IMR-90 (cell line): ENCODE data around the gene TSEN34. TPM values are rescaled to one million over a fixed set of nuclear protein-coding genes. Genes with fewer than 3 reads are reported as not detected.

Experiments used
- ATAC-seq: fragments of 200-7000 bp; cut with Tn5 transposase; 2 replicates; pipeline ENCODE4 v1.9.1; 2020; ENCODE audit warnings: low read depth, mild to moderate bottlenecking, moderate library complexity
- BruUV-seq: library from RNA; stranded (reverse); fragments of 400-500 nt; replicated peaks from 2 replicates; lab custom pipeline; 2021; lab: Mats Ljungman, UMichigan
- CTCF ChIA-PET: fragments of 300-600 bp; formaldehyde crosslinking; extraction: SDS; loops from one replicate; lab custom pipeline; 2021; ENCODE audit warnings: antibody characterized with exemption; lab: Yijun Ruan, JAX
- POLR2A ChIA-PET: fragments of 300-600 bp; sonication (Branson Sonifier 250); formaldehyde crosslinking; loops from one replicate; lab custom pipeline; 2022; ENCODE audit warnings: antibody characterized with exemption; ENCODE audit not compliant: unreplicated experiment; lab: Charles Lee
- DNase-seq: peaks from one replicate; pipeline ENCODE4 v3.0.0; 2013
- H2AFZ ChIP-seq: replicated peaks from 2 replicates; pipeline ENCODE3; 2013; ENCODE audit warnings: low read length, mild to moderate bottlenecking; ENCODE audit not compliant: poor library complexity
- H2AK5ac ChIP-seq: 2 replicates; pipeline ENCODE4 v1.6.1; 2013; ENCODE audit warnings: low read depth, low read length, inconsistent platforms
- H2AK9ac ChIP-seq: replicated peaks from 2 replicates; pipeline ENCODE3; 2013; ENCODE audit warnings: mild to moderate bottlenecking, low read depth, low read length, moderate library complexity; ENCODE audit not compliant: poor library complexity
- H2BK120ac ChIP-seq: 2 replicates; pipeline ENCODE4 v1.6.1; 2013; ENCODE audit warnings: low read depth, low read length, inconsistent platforms
- H2BK15ac ChIP-seq: 3 replicates; pipeline ENCODE4 v1.6.1; 2013; ENCODE audit warnings: low read depth, low read length, inconsistent platforms
- H2BK20ac ChIP-seq: 2 replicates; pipeline ENCODE4 v1.6.1; 2013; ENCODE audit warnings: low read depth, mild to moderate bottlenecking, inconsistent platforms, low read length, moderate library complexity
- H2BK5ac ChIP-seq: 2 replicates; pipeline ENCODE4 v1.6.1; 2013; ENCODE audit warnings: mild to moderate bottlenecking, low read depth, low read length, inconsistent platforms; ENCODE audit not compliant: poor library complexity, severe bottlenecking
- H3K14ac ChIP-seq: replicated peaks from 2 replicates; pipeline ENCODE4 v1.6.1; 2013; ENCODE audit warnings: low read depth, low read length, inconsistent platforms
- H3K18ac ChIP-seq: 2 replicates; pipeline ENCODE4 v1.6.1; 2013; ENCODE audit warnings: low read depth, low read length, control low read depth
- H3K23ac ChIP-seq: 2 replicates; pipeline ENCODE4 v1.6.1; 2013; ENCODE audit warnings: low read depth, low read length, inconsistent platforms
- H3K27ac ChIP-seq: 2 replicates; pipeline ENCODE4 v1.5.1; 2013; ENCODE audit warnings: mild to moderate bottlenecking, control low read depth, low read length; ENCODE audit not compliant: insufficient read depth
- H3K27me3 ChIP-seq: 2 replicates; pipeline ENCODE4 v1.6.1; 2013; ENCODE audit warnings: low read length; ENCODE audit not compliant: control insufficient read depth, insufficient read depth
- H3K36me3 ChIP-seq: 2 replicates; pipeline ENCODE4 v1.6.1; 2013; ENCODE audit warnings: low read length, mixed read lengths; ENCODE audit not compliant: control insufficient read depth, insufficient read depth
- H3K4ac ChIP-seq: 2 replicates; pipeline ENCODE4 v1.6.1; 2013; ENCODE audit warnings: low read depth, low read length, inconsistent platforms
- H3K4me1 ChIP-seq: 2 replicates; pipeline ENCODE4 v1.6.1; 2013; ENCODE audit warnings: low read length, mixed read lengths; ENCODE audit not compliant: control insufficient read depth, insufficient read depth
- H3K4me2 ChIP-seq: 2 replicates; pipeline ENCODE4 v1.6.1; 2013; ENCODE audit warnings: low read depth, mild to moderate bottlenecking, control low read depth, low read length, moderate library complexity
- H3K4me3 ChIP-seq: 2 replicates; pipeline ENCODE4 v1.5.1; 2013; ENCODE audit warnings: low read depth, mild to moderate bottlenecking, control low read depth, low read length, moderate library complexity; ENCODE audit not compliant: insufficient read depth
- H3K56ac ChIP-seq: 2 replicates; pipeline ENCODE4 v1.6.1; 2013; ENCODE audit warnings: low read length, inconsistent platforms; ENCODE audit not compliant: insufficient read depth; ENCODE audit errors: extremely low read depth
- H3K79me1 ChIP-seq, 2 experiments: 2 replicates each; pipeline ENCODE4 v1.6.1; 2013; ENCODE audit warnings: low read length in 2 of 2, inconsistent platforms in 1 of 2, low read depth in 1 of 2
- H3K9ac ChIP-seq: 2 replicates; pipeline ENCODE4 v1.6.1; 2013; ENCODE audit warnings: low read depth, low read length, control low read depth
- H3K9me1 ChIP-seq: 2 replicates; pipeline ENCODE4 v1.6.1; 2013; ENCODE audit warnings: low read length, inconsistent platforms; ENCODE audit not compliant: insufficient read depth
- H3K9me3 ChIP-seq: 2 replicates; pipeline ENCODE4 v1.6.1; 2013; ENCODE audit warnings: low read length; ENCODE audit not compliant: control insufficient read depth, insufficient read depth
- H4K20me1 ChIP-seq: 2 replicates; pipeline ENCODE4 v1.6.1; 2013; ENCODE audit warnings: low read length, inconsistent platforms; ENCODE audit not compliant: insufficient read depth
- H4K5ac ChIP-seq: 2 replicates; pipeline ENCODE4 v1.6.1; 2013; ENCODE audit warnings: mild to moderate bottlenecking, low read depth, low read length, control low read depth
- H4K8ac ChIP-seq, 2 experiments: 2 replicates each; pipeline ENCODE4 v1.6.1; 2013; ENCODE audit warnings: low read depth in 2 of 2, low read length in 2 of 2, control low read depth in 1 of 2, inconsistent platforms in 1 of 2
- H4K91ac ChIP-seq: 2 replicates; pipeline ENCODE4 v1.6.1; 2013; ENCODE audit warnings: low read depth, low read length, inconsistent platforms; ENCODE audit not compliant: insufficient read depth
- MAFK ChIP-seq: IDR thresholded peaks from 2 replicates; pipeline ENCODE4 v1.6.1; 2012; ENCODE audit warnings: low read depth, low read length, improper control_type of control experiment
- MAZ ChIP-seq: IDR thresholded peaks from 2 replicates; pipeline ENCODE4 v1.6.1; 2012; ENCODE audit warnings: low read depth, mild to moderate bottlenecking, low read length, improper control_type of control experiment, moderate library complexity, borderline replicate concordance
- POLR2A ChIP-seq: IDR thresholded peaks from 2 replicates; pipeline ENCODE4 v1.6.1; 2012; ENCODE audit warnings: mild to moderate bottlenecking, low read depth, low read length
- RCOR1 ChIP-seq: IDR thresholded peaks from 2 replicates; pipeline ENCODE4 v1.6.1; 2012; ENCODE audit warnings: mild to moderate bottlenecking, low read length, improper control_type of control experiment; ENCODE audit not compliant: insufficient replicate concordance
- RFX5 ChIP-seq: IDR thresholded peaks from 2 replicates; pipeline ENCODE4 v1.8.0; 2012; ENCODE audit warnings: low read depth, mild to moderate bottlenecking, low read length, moderate library complexity
- WGBS, 2 experiments: methylation state at CpG; one replicate each; pipeline versions ENCODE4 v1.1.5 to v1.1.7; 2013; ENCODE audit warnings: missing lambda C conversion rate in 2 of 2; ENCODE audit not compliant: insufficient read length in 1 of 2; ENCODE audit errors: extremely low coverage in 2 of 2; 5-methylcytosine and 5-hydroxymethylcytosine counted together
- dilution Hi-C: fragments of 300-500 bp; cut with HindIII; formaldehyde crosslinking; loops from one replicate; pipeline ENCODE4 v1.14.3; 2018; ENCODE audit warnings: low sequenced_read_pairs; ENCODE audit not compliant: unreplicated experiment
- in situ Hi-C: fragments of 300-500 bp; cut with MboI; formaldehyde crosslinking; loops from 3 replicates; pipeline ENCODE4 v1.14.3; 2019; ENCODE audit warnings: low sequenced_read_pairs, inconsistent platforms, mixed read lengths
- intact Hi-C: fragments of 100-400 bp; cut with micrococcal nuclease; formaldehyde crosslinking; loops from 2 replicates; pipeline ENCODE4 v1.10.0; 2022
- polyA plus RNA-seq, 3 experiments: library from polyadenylated mRNA; depleted of rRNA; stranded (reverse); fragments of >200 nt; gene quantifications; 2 replicates each; pipeline ENCODE4 v1.2.3, GENCODE V29; 2012; ENCODE audit warnings: low replicate concordance in 1 of 3
- total RNA-seq: library from RNA; depleted of rRNA; stranded (reverse); fragments of >200 nt; gene quantifications from 2 replicates; pipeline ENCODE4 v1.2.3, GENCODE V29; 2012
- TF ChIP-seq, protein P1 (sequence below): fragments of 150-350 bp; IDR thresholded peaks from 2 replicates; pipeline ENCODE4 v1.6.1; 2017; ENCODE audit warnings: mild to moderate bottlenecking, antibody characterized with exemption, low read length, low read depth

The TSEN34 gene
- total and polyA plus RNA-seq, 2 of the 4 experiments (the other 2 are of a cell fraction) = 32.1 to 69.4 TPM

DNA sequence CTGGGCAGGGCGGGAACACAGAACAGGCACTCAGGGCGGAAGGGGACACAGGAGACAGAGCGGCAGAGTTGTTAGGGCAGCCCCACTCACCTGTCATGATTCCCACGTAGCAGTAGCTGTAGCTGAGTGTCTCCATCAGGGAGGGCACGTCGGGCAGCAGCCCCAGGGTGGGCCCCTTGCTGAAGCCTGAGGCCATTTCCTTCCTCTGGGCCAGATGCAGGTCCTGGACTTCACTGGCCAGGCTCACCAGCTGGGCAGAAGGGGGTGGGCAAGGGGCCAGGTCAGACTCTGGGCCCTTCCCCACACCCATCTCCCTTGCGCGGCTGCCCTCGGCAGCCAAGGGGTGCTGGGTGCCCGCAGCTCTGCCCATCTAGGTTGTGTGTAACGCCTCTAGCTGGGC is 7.7 kb upstream of the TSEN34 start:
- Histone ChIP-seq H2AK5ac (no peak overlapping the region), H3K14ac (no peak overlapping the region), H2BK15ac (no peak overlapping the region), H3K23ac (no peak overlapping the region), H3K9ac (no peak overlapping the region), H4K8ac (no peak overlapping the region), H3K56ac (no peak overlapping the region), H2AFZ (no peak overlapping the region), H3K79me1 (peaks cover 12 to 41% of the 10 kb centered on the region in 2 experiments), H3K9me3 (no peaks in the 10 kb centered on the region), H3K4ac (no peak overlapping the region), H4K20me1 (peaks cover 9% of the 10 kb centered on the region; the same call in 1 of the 2 replicates), H4K5ac (no peak overlapping the region), H3K4me3 (no peak overlapping the region), H3K27ac (no peak overlapping the region), H3K4me1 (peaks cover 2% of the 10 kb centered on the region), H2BK5ac (no peak overlapping the region), H2BK120ac (no peak overlapping the region), H3K36me3 (peaks cover 50% of the 10 kb centered on the region), H3K9me1 (peaks cover 3% of the 10 kb centered on the region; the same call in 1 of the 2 replicates), H4K91ac (no peak overlapping the region), H2AK9ac (no peak overlapping the region), H3K27me3 (no peaks in the 10 kb centered on the region), H3K4me2 (no peak overlapping the region), H3K18ac (no peak overlapping the region), H2BK20ac (no peak overlapping the region)
- ChIA-PET POLR2A (no interaction called here), CTCF (no interaction called here)
- in situ Hi-C loops (no loop called here), intact Hi-C loops (no loop called here), dilution Hi-C loops (no loop called here)
- DNase-seq (no peak), ATAC-seq (no peak)
- BruUV-seq = no TSS peak
- 89% methylated on average over 4 of the region's 11 CpGs; no CpG with 5 or more reads in 1 of the 2 experiments for WGBS, 2 experiments
- no peak for TF ChIP-seq POLR2A
- TF ChIP-seq RFX5 = no peak
- TF ChIP-seq MAFK = no peak
- no peak for TF ChIP-seq MAZ
- no peak for TF ChIP-seq RCOR1
- TF ChIP-seq, protein P1, sequence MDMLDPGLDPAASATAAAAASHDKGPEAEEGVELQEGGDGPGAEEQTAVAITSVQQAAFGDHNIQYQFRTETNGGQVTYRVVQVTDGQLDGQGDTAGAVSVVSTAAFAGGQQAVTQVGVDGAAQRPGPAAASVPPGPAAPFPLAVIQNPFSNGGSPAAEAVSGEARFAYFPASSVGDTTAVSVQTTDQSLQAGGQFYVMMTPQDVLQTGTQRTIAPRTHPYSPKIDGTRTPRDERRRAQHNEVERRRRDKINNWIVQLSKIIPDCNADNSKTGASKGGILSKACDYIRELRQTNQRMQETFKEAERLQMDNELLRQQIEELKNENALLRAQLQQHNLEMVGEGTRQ = no peak
